OCI-LY1 (cell line): ENCODE data around the gene ERP44.

Source experiments
- H2AFZ ChIP-seq: fragments of 200-600 bp; sonication (generic), shearing (Covaris generic); 2 replicates; pipeline ENCODE4 v1.6.0; 2014; ENCODE audit warnings: antibody characterized with exemption, mild to moderate bottlenecking, low read length
- H3F3A ChIP-seq: fragments of 200-600 bp; sonication (generic), shearing (Covaris generic); 2 replicates; pipeline ENCODE4 v1.6.0; 2014; ENCODE audit warnings: mild to moderate bottlenecking, antibody characterized with exemption, low read length, moderate library complexity; ENCODE audit not compliant: insufficient read depth
- H3K27ac ChIP-seq: fragments of 200-600 bp; sonication (generic); 2 replicates; pipeline ENCODE4 v1.5.1; 2014; ENCODE audit warnings: low read length, mixed run types, mild to moderate bottlenecking, low read depth; ENCODE audit not compliant: poor library complexity, severe bottlenecking
- H3K27me3 ChIP-seq: fragments of 200-600 bp; sonication (generic); 2 replicates; pipeline ENCODE4 v1.6.0; 2014; ENCODE audit warnings: antibody characterized with exemption, mild to moderate bottlenecking, low read length, moderate library complexity; ENCODE audit not compliant: insufficient read depth
- H3K36me3 ChIP-seq: fragments of 200-600 bp; sonication (generic); 2 replicates; pipeline ENCODE4 v1.6.1; 2014; ENCODE audit warnings: mild to moderate bottlenecking, antibody characterized with exemption, low read length, moderate library complexity, mixed read lengths; ENCODE audit not compliant: insufficient read depth
- H3K4me1 ChIP-seq: fragments of 200-600 bp; sonication (generic); 2 replicates; pipeline ENCODE4 v1.5.1; 2014; ENCODE audit warnings: mild to moderate bottlenecking, low read length, moderate library complexity; ENCODE audit not compliant: insufficient read depth, severe bottlenecking
- H3K4me2 ChIP-seq: fragments of 200-600 bp; sonication (generic), shearing (Covaris generic); 2 replicates; pipeline ENCODE4 v1.6.1; 2014; ENCODE audit warnings: low read length
- H3K4me3 ChIP-seq: fragments of 200-600 bp; sonication (generic); 2 replicates; pipeline ENCODE4 v1.5.1; 2014; ENCODE audit warnings: low read length, low read depth, mild to moderate bottlenecking, mixed read lengths; ENCODE audit not compliant: poor library complexity, severe bottlenecking
- H3K79me2 ChIP-seq: fragments of 200-600 bp; shearing (Covaris generic); 2 replicates; pipeline ENCODE4 v1.6.1; 2016; ENCODE audit warnings: mixed run types, low read length, mixed read lengths; ENCODE audit not compliant: insufficient read depth
- H3K9ac ChIP-seq: fragments of 200-600 bp; sonication (generic), shearing (Covaris generic); 2 replicates; pipeline ENCODE4 v1.6.1; 2014; ENCODE audit warnings: mild to moderate bottlenecking, low read length, mixed read lengths
- H3K9me2 ChIP-seq: fragments of 200-600 bp; sonication (generic), shearing (Covaris generic); 2 replicates; pipeline ENCODE4 v1.6.1; 2014; ENCODE audit warnings: low read depth, mild to moderate bottlenecking, low read length, mixed read lengths
- H3K9me3 ChIP-seq: fragments of 200-600 bp; shearing (Covaris generic); 2 replicates; pipeline ENCODE4 v1.6.1; 2014; ENCODE audit warnings: low read length, mixed read lengths
- H4K20me1 ChIP-seq: fragments of 200-600 bp; sonication (generic), shearing (Covaris generic); 2 replicates; pipeline ENCODE4 v1.6.0; 2016; ENCODE audit warnings: mild to moderate bottlenecking, low read length; ENCODE audit not compliant: insufficient read depth
- EZH2 ChIP-seq: fragments of 200-600 bp; sonication (generic), shearing (Covaris generic); IDR thresholded peaks from 2 replicates; pipeline ENCODE4 v1.8.0; 2017; ENCODE audit warnings: borderline replicate concordance, mixed run types, mild to moderate bottlenecking, antibody characterized with exemption, low read length, moderate library complexity, mixed read lengths
- TF ChIP-seq, protein P1 (sequence below): fragments of 200-600 bp; sonication (generic), shearing (Covaris generic); IDR thresholded peaks from 2 replicates; pipeline ENCODE4 v1.5.1; 2017; ENCODE audit warnings: mild to moderate bottlenecking, antibody characterized with exemption, low read length, moderate library complexity, mixed read lengths

Gene ERP44

DNA sequence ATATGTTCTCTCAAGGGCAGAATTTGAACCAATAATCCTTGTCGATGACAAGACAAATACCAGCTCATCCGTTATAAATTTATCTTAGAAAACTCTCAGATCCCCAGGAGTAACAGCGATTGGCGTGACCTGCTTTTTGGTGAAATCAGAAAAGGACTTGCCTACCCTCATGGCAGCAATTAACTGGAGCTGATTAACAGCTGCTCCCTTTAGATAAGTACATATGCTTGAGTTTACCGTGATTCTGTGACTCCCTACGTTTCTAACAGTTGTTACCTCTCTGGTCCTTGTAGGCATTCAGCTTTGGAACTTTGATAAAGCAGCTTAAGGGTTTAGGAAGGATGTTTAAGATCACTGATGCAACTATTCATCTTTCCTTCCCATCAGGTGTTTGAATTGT, 2.8 kb upstream of the ERP44 start:
- H3K27ac ChIP-seq = no peak overlapping the region
- H3K9me3 ChIP-seq = no peaks in the 10 kb centered on the region
- H3F3A ChIP-seq = no peaks in the 10 kb centered on the region
- H3K27me3 ChIP-seq = no peaks in the 10 kb centered on the region
- H2AFZ ChIP-seq = no peak overlapping the region
- no peaks in the 10 kb centered on the region for H3K9me2 ChIP-seq
- no peak overlapping the region for H3K9ac ChIP-seq
- no peaks in the 10 kb centered on the region; the same call in 1 of the 2 replicates for H4K20me1 ChIP-seq
- peaks cover 24% of the 10 kb centered on the region for H3K4me1 ChIP-seq
- no peak overlapping the region for H3K4me2 ChIP-seq
- TF ChIP-seq EZH2 = no peak
- TF ChIP-seq, protein P1, sequence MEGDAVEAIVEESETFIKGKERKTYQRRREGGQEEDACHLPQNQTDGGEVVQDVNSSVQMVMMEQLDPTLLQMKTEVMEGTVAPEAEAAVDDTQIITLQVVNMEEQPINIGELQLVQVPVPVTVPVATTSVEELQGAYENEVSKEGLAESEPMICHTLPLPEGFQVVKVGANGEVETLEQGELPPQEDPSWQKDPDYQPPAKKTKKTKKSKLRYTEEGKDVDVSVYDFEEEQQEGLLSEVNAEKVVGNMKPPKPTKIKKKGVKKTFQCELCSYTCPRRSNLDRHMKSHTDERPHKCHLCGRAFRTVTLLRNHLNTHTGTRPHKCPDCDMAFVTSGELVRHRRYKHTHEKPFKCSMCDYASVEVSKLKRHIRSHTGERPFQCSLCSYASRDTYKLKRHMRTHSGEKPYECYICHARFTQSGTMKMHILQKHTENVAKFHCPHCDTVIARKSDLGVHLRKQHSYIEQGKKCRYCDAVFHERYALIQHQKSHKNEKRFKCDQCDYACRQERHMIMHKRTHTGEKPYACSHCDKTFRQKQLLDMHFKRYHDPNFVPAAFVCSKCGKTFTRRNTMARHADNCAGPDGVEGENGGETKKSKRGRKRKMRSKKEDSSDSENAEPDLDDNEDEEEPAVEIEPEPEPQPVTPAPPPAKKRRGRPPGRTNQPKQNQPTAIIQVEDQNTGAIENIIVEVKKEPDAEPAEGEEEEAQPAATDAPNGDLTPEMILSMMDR = no peak
- H3K79me2 ChIP-seq = peaks cover 27% of the 10 kb centered on the region
- H3K36me3 ChIP-seq = peaks cover 34% of the 10 kb centered on the region
- H3K4me3 ChIP-seq = no peak overlapping the region

DNA sequence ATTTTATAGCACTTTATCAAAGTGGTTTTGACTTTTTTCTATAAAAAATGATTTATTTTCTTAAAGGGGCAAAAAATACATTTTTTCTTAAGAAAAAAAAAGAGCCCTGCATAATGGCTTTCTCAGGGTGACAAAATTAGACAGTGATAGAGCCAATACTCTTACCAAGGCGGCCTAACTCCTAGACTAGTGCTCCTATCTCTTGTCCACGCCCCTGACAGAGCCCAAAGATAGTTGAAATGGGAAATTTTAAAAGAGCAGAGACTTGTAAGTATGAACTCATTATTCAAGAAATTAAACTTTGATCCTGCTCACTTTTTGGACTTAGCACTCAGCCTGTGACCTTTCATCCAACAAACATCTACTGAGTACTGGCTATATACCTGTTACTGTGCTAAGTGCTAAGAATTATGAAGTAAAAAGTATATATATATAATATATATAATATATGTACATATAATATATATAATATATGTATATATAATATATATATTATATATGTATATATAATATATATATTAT, 1.4 kb upstream of the ERP44 start:
- H3K27ac ChIP-seq = peak overlapping the region; percentile 10
- peaks cover 20% of the 10 kb centered on the region for H3K36me3 ChIP-seq
- TF ChIP-seq, protein P1 = no peak
- no peak for TF ChIP-seq EZH2
- peaks cover 41% of the 10 kb centered on the region for H3K79me2 ChIP-seq
- peak overlapping the region; percentile 82 for H3K4me2 ChIP-seq
- peak overlapping the region; percentile 96 for H3K4me3 ChIP-seq
- peaks cover 37% of the 10 kb centered on the region for H3K4me1 ChIP-seq
- no peaks in the 10 kb centered on the region for H3K9me3 ChIP-seq
- no peaks in the 10 kb centered on the region for H3F3A ChIP-seq
- no peak overlapping the region for H2AFZ ChIP-seq
- no peaks in the 10 kb centered on the region for H3K9me2 ChIP-seq
- no peaks in the 10 kb centered on the region; the same call in 1 of the 2 replicates for H4K20me1 ChIP-seq
- H3K27me3 ChIP-seq = no peaks in the 10 kb centered on the region
- H3K9ac ChIP-seq = peak overlapping the region; percentile 80

DNA sequence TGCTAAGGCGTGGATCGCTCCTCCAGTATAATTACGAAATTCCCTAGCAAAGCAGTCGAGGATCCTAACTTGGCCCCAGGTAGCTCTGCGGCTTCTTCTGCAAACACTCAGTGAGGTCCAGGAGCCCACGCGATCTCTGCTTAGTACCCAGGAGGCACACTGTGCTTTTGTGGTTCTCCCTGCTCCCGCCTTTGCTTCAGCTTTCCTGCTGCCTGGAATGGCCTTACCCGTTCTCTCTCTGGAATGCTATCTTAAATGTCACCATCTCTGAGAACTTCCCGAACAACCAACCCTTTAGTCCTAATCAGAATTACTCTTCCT, 882 bp upstream of the ERP44 start:
- Histone ChIP-seq H3K9me2 (no peaks in the 10 kb centered on the region), H3K4me3 (peak overlapping the region; percentile 96), H4K20me1 (no peaks in the 10 kb centered on the region; the same call in 1 of the 2 replicates), H3K27ac (peak overlapping the region; percentile 10), H3K4me1 (peaks cover 39% of the 10 kb centered on the region), H3K27me3 (no peaks in the 10 kb centered on the region), H3K36me3 (peaks cover 16% of the 10 kb centered on the region), H3K4me2 (peak overlapping the region; percentile 82), H3K79me2 (peaks cover 46% of the 10 kb centered on the region), H2AFZ (peak overlapping the region; percentile 42), H3K9me3 (no peaks in the 10 kb centered on the region), H3F3A (no peaks in the 10 kb centered on the region), H3K9ac (peak overlapping the region; percentile 80)
- TF ChIP-seq, protein P1 = no peak
- TF ChIP-seq EZH2 = no peak
